ENCODE results near the gene NPAT.
"Not testable (repeated sequence)": the region's sequence is repeated elsewhere in the genome, so short reads cannot be mapped to it uniquely, and the experiment has no call there.

Gene NPAT

GRCh38 chr11:108218912-108219783, 3.3 kb downstream of the NPAT start:
- DNase-seq (ENCODE audit: low spot score), result no peak

DNA sequence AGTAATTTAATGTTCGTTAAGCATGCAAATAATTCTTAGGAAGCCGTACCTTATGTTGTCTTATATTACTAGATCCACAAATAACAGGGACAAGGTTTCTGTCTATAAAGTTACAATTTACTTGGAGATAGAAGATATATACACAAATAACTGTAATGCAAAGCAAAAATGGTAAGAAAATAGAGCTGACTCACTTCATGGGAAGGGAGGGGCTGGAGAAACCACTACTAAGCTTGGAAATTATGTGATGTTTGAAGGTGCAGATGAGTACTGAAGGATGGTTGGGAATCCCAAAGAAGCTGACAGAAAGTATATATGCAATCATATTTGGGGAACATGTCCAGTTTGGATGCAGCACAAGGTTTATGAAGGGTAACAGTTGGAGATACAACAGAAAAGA, 4.0 kb downstream of the NPAT start:
- no peak for DNase-seq (ENCODE audit: low spot score)

DNA sequence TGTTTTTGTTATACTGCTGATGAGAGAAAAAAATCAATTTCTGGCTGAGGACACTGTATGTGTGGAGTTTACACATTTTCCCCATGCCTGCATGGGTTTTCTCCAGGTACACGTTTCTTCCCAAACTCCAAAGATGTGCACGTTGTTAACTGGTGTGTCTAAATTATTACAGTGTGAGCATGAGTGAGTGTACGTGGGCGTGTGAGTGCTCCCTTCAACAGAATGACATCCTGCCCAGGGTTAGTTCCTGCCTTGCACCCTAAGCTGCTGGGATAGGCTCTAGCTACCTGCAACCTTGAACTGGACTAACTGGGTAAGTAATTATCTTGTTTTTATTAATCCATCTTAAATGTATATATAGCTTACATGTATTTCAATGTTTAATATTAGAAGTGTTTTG, 5.5 kb downstream of the NPAT start:
- no peak for DNase-seq (ENCODE audit: low spot score)

GRCh38 chr11:108213784-108214183, 8.7 kb downstream of the NPAT start:
- DNase-seq (ENCODE audit: low spot score), result no peak

GRCh38 chr11:108210441-108210840, 12.0 kb downstream of the NPAT start:
- DNase-seq (ENCODE audit: low spot score), result no peak

GRCh38 chr11:108207683-108208060, 14.8 kb downstream of the NPAT start:
- DNase-seq (ENCODE audit: low spot score), result no peak

GRCh38 chr11:108206969-108207682, 15.3 kb downstream of the NPAT start:
- no peak for DNase-seq (ENCODE audit: low spot score)

DNA sequence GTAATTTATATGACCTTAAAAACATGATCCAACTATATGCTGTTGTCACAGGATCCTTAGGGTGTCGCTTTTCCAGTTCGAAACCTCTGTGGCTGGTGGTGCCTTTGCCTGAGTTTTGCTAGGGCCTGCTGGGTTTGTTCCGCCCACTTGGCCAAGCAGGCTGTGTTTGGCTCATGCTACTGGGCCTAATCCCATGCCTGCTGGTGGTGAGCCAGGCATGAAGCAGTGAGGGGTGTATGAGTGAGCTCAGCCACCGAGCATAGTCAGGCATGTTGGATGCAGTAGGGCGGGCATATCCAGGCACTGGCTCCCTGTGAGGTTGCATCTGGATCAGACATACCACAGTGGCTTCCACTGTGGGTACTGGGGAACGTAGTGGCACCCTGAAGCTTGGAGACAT, 16.3 kb downstream of the NPAT start:
- DNase-seq (ENCODE audit: low spot score), result no peak

DNA sequence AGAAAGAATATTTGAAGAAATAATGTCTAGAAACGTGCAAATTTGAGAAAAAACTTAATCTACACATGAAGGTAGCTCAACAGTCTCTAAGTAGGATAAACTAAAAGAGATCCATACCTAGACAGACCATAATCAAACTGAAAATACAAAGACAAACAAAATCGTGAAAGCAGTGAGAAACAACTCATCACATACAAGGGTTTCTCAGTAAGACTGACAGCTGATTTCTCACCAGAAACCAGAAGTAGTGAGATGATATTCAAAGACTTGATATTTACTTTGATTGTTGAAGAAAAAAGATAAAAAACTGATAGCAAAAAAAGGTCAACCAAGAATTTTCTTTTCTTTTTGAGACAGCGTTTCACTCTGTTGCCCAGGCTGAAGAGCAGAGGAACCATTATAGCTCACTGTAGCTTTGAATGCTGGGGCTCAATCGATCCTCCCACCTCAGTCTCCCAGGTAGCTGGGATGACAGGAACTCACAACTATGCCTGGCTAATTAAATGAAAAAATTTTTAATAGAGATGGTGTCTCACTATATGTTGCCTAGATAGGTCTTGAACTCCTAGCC, 17.4 kb downstream of the NPAT start:
- no peak for DNase-seq (ENCODE audit: low spot score)

- DNase-seq (ENCODE audit: low spot score), result no peak
Observed at GRCh38 chr11:108204376-108204775, 18.1 kb downstream of the NPAT start.

DNA sequence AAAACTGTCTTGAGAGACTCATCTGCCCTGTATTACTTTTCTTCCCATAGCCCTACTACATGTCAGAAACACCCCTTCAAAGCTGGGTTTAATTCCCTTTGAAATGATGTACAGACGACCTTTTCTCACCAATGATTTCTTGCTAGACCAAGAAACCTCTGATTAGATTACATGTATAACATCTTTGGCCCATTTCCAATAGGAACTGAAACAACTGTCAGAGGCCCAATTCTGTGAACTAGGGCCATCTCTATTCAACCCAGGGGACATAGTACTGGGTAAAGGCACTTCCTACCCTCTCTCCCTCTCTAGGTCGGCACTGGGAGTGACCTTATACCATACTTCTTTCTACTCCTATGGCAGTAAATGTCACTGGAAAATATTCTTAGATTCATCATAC, 19.4 kb downstream of the NPAT start:
- DNase-seq (ENCODE audit: low spot score), result no peak

- DNase-seq (ENCODE audit: low spot score), result peak; percentile 49
Observed at GRCh38 chr11:108199446-108200321, 22.8 kb downstream of the NPAT start.

- no peak for DNase-seq (ENCODE audit: low spot score)
Observed at GRCh38 chr11:108198833-108199232, 23.6 kb downstream of the NPAT start.

DNA sequence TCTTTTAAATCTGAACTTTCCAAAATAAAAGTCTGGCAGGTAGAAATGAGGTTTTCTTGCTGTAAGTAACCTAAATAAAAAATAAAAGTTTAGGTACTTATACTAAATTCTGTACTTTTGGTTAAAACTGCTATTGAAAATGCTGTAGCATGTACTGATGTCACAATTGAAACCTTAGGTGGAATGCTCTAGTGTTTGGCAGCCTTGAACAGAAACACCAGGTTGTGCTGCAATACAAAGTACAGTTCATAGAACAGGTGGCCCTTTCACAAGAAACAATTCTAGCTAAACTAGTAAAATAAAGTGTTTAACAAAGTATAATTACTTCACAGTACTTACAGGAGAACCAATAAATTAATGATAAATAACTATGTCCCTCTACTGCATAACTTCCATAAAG, 25.1 kb downstream of the NPAT start:
- DNase-seq (ENCODE audit: low spot score), result no peak

- DNase-seq (ENCODE audit: low spot score), result no peak
Observed at GRCh38 chr11:108196901-108197300, 25.5 kb downstream of the NPAT start.

DNA sequence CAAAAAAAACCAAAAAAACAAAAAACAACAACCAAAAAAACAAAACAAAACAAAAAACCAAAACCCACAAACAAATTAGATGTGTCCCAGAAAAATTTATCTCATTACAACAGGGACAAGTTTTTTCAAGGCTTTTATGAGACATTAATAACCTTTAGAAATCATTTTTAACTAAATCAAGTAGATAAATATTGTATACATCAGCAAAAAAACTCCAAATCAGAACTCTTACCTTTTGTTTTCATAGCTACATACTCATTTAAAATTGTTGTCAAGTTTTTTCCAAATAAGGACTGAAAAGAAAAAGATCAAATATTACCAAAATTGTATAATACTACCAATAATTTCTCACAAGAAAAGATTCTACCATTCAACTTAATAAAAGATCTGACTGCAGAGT, 28.7 kb downstream of the NPAT start:
- DNase-seq (ENCODE audit: low spot score), result no peak

DNA sequence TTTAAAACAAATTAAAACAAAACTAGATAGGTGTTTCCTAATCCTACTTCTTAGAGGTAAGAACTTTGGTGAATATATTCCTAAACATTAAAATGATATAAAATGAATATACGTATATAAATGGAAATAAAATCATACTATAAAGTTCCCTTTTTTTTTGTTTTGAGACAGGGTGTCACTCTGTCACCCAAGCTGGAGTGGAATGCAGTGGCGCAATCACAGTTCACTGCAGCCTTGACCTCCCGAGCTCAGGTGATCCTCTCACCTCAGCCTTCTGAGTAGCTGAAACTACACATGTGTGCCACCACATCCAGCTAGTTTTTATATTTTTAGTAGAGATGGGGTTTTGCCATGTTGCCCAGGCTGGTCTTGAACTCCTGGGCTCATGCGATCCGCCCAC, 44.9 kb downstream of the NPAT start:
- no peak for DNase-seq (ENCODE audit: low spot score)

DNA sequence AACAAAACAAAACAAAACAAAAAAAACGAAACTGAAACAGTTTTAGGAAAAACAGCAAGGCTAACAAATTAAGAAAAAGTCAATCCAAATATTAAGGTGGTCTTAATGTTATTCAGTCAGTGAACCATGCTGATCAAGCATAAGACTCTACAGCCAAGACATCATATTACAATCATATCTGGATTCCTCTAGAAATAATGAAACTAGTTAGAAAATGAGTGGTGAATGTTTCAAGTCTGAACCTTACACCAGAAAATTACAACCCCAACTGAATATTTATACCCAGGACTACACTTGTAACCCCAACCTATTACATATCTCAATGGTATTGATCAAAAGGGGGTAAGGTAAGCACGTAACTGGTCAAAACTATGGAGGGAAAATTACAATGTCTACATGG, 52.3 kb downstream of the NPAT start:
- no peak for DNase-seq (ENCODE audit: low spot score)

DNA sequence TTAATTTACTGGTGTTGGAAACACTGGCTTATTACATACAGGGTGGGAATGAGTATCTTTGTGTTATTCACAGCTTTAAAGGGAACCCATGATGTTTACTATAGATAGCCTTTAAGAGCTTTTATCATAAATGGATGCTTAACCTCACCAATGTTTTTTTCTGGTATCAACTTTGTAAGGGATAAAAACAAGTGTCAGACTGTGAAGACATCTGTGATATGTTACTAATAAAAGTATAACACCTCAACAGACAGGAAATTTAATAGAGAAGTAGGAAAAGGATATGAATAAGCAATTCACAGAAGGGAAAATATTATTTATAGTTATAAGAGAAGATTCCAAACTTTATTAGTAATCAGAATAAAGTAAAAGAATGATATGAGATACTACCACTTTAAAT, 54.8 kb downstream of the NPAT start:
- DNase-seq (ENCODE audit: low spot score), result no peak

DNA sequence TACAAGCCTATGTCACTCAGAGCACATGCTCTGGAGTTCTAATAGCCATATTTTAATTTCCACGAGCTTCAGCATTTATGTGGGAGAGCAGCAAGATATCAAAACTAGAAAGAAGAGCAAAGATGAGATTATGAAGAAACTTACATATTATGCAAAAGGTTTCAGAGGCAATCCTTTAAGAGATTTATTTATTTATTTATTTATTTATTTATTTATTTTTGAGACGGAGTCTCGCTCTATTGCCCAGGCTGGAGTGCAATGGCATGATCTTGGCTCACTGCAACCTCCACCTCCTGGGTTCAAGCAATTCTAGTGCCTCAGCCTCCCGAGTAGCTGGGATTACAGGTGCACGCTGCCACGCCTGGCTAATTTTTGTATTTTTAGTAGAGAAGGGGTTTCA, 59.6 kb downstream of the NPAT start:
- not testable (repeated sequence) for DNase-seq (ENCODE audit: low spot score)

GRCh38 chr11:108160970-108161566, 61.4 kb downstream of the NPAT start:
- peak; percentile 3 for DNase-seq (ENCODE audit: low spot score)

- no peak for DNase-seq (ENCODE audit: low spot score)
Observed at GRCh38 chr11:108154591-108154990, 67.8 kb downstream of the NPAT start.
